Activated T-helper 9 cell treated with anti-CD3 and anti-CD28 coated beads, Interleukin-2, amount 50 U/mL, for 16 hours (primary cell): ENCODE results near the gene SLF2.
A peak's percentile ranks its signal among the peaks of the same experiment; 100 is the strongest.

Source experiments
- DNase-seq: peaks from one replicate; pipeline ENCODE4 v3.0.0-alpha.2; 2020; ENCODE audit warnings: low read depth

Gene SLF2

DNA sequence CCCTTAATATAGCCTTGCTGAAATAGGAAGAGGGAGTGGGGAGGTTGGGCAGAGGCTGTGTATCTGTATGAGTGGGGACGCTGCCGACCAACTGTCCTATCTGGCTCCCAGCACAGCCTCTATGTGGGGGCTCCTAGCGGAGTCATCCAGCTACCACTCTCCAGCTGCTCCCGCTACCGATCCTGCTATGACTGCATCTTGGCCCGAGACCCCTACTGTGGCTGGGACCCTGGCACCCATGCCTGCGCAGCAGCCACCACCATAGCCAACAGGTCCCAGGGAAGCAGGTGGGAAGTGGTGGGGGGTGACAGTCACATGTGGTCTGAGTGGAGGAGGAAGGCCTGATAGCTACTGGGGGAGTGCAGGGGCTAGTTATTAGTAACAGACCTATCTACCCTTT is 67.9 kb downstream of the SLF2 start:
- DNase-seq: no peak

DNA sequence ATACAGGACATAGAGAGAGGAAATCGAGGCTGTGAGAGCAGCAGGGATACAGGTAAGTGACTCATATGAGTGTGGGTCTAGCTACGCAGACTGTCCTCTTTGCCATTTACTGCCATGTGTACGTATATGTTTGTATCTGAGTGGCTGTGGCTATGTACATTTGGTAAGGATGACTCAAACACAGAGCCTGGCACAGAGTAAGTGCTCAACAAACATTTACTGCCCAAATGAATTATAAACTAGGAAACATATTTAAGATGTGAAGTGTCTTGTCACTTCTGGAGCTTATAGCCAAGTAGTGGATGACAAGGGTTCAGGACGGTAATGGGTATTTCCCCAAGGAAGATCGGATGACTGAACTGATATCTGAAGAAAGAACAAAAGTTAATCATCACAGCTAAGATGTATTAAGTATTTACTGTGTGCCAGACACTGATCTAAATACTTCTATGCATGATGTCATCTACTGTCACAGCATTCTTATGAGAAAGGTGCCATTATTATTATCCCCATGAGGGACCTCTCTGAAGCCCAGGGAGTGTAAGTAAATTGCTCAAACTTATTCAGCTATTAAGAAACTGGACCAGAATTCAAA is 68.5 kb downstream of the SLF2 start:
- DNase-seq: no peak

DNA sequence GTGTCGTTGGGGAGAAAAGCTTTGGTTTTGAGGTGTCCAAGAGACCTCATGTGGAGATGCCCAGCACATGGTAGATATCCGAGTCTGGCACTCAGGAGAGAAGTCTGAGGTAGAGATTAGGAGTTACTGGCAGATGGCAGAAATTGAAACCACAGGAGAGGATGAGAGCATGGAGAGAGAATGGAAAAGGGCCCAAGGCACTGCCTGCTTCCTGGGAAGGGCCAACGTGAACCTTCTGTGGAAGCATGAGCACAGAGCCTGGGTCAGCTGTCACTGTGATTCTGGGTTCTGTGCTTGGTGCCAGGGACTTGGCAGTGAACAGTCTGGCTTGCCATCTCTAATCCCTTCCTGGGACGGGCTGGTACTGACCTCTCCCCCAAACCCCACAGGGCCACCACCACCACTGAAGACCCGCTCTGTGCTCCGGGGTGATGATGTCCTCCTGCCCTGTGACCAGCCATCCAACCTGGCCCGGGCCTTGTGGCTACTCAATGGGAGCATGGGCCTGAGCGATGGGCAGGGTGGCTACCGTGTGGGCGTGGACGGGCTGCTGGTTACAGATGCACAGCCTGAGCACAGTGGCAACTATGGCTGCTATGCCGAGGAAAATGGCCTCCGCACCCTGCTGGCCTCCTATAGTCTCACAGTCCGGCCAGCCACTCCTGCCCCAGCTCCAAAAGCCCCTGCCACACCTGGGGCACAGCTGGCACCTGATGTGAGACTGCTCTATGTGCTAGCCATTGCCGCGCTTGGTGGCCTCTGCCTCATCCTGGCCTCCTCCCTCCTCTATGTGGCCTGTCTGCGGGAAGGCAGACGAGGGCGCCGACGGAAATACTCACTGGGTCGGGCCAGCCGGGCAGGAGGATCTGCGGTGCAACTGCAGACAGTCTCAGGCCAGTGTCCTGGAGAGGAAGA is 70.4 kb downstream of the SLF2 start:
- DNase-seq: no peak

DNA sequence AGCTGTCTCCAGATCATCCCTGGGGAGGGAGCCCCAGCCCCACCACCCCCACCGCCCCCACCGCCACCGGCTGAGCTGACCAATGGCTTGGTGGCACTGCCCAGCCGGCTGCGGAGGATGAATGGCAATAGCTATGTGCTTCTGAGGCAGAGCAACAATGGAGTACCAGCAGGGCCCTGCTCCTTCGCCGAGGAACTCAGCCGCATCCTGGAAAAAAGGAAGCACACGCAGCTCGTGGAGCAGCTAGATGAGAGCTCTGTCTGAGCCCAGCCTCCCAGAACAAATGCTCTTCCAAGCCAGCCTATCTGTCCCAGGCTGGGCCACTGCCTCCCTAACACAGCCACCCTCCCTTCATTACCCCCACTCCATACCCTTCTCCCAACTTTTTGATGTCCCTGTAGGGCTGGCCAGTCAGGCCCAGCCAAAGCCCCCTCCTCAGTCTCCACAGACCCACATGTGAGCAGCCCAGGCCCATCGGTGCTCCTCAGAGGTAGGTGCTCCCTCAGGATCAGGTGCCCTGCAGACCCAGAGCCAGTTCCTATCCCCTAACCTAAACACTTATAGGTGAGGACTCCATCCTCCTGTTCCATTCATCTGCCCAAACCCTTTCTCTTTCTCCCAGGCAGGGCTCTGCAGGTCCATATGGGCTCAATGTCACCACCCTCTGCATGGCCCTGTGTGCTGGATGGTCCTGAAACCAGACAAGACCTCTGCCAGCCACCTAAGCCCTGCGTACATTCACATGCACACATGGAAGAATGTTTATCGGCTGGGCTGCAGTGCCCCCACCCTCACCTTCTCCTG is 71.3 kb downstream of the SLF2 start:
- no peak for DNase-seq

DNA sequence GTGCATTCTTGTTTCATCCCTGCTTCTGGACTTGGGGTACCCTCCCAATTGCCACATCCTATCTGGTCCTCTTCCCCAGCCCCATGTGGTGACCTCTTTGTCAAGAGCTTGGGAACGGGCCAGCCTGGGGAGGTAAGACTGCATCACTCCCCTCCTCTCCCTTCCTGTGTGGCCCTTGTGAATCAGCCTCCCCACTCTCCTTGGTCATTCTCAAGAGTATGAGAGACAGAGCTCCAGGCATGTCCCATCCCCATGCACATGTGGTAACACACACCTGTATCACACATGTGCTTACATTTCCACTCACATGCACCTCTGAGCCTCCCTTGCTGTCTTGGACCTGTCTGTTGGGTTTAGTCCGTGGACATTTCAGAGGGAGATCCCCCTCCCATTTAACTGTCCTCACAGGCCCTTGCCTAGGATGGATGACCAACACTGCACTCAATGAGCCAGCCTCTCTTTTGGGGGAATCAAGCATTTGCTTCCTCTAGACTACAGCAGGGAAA is 72.0 kb downstream of the SLF2 start:
- no peak for DNase-seq

DNA sequence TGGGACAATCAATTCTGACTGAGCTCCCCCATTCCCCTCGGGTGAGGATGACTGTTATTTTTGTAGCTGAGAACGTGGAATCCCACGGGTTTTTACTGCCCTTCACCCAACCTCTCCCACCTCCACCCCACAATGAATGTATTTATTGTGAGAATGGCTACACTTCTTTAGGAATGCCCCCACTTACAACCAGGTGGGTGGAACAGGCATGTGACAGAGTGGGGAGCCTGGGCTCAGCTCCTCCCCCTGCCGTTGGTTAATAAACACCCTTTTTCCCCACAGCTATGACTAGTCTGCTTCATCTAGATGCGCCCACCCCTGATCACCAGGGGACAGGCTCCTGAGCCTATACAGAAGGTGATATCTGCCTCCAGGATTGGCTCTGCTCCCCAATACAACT is 72.6 kb downstream of the SLF2 start:
- no peak for DNase-seq

DNA sequence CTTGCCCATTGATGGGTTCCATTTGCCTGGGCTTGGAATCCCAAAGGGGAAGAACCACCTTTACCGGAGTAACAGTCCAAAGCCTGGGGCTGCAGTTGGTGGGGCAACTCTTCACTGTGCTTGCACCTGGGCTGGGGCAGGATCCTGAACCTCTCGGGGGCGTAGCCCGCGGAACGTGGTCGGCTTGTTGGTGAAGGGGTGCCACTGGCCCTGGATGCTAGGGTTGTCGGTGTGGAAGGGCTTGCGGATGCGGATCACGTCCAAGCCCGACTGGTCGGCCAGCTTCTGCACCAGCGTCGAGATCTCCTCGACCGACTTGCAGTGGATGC is 73.8 kb downstream of the SLF2 start:
- no peak for DNase-seq

DNA sequence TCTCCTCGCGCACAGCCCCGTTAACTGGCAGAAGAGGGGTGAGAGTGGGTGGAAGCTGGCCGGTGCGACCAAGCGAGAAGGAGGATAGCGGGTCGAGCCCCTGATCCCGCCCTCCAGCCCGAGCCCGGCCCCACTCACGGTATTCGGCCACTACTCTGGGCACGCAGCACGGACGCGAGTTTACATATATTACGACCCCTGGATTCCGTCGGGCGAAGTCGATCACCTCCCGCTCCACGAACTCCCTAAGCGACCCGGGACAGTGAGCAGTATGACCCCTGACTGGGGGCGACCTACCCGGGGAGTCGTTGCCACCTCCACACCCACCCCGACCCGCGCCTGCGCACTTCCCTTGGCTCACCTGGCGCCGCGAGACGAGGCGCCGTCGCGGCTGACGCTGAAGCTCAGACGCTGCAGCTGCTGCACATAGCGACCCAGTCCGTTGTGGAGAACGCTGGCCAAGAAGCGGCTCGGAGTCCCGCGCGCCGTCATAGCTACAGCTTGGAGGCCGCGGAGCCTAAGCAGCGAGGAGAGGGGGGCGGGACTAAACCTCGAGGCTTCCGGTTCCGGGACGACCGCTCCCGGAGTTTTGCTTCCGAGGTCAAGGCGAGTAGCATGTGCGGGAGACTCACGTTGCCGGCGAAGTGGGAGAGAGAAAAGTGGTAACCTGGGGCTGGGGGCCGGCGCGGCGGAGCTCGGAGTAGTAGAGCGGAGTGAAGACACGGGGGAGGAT is 74.4 kb downstream of the SLF2 start, which contains the start of the genes MRPL43 and TWNK:
MRPL43 (minus strand) TSS at position 546 of the 733 bp plus-strand sequence; CDS start at position 492, 54 bp downstream.
TWNK (plus strand) TSS at position 592 of the 733 bp plus-strand sequence. CDS start 668 bp downstream, outside the sequence.
- DNase-seq: peak; percentile 79

DNA sequence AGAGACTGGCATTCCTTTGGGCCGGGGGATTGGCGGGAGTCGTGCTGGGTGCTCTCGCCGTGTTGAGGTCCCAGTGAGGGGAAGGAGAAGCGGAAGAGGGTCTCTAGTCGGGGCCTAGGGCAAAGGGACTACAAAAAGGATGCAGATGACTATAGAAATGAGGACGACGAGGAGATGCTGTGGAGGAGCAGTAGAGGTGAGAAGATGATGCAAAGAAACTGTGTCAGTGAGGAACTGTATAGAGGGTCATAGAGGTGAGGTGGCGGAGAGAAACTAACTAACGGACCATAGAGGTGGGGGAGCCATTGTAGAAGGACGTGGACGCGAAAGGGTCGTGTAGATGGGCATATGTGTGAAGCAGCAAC is 74.9 kb downstream of the SLF2 start:
- no peak for DNase-seq

DNA sequence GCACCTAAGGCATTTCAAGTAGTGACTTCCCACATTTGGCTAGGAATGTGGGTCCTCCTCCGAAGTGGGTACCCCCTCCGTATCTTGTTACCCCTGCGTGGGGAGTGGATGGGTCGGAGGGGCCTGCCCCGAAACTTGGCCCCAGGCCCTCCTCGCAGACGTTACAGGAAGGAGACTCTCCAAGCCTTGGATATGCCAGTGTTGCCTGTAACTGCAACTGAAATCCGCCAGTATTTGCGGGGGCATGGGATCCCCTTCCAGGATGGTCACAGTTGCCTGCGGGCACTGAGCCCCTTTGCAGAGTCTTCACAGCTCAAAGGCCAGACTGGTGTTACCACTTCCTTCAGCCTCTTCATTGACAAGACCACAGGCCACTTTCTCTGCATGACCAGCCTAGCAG is 75.4 kb downstream of the SLF2 start:
- no peak for DNase-seq

DNA sequence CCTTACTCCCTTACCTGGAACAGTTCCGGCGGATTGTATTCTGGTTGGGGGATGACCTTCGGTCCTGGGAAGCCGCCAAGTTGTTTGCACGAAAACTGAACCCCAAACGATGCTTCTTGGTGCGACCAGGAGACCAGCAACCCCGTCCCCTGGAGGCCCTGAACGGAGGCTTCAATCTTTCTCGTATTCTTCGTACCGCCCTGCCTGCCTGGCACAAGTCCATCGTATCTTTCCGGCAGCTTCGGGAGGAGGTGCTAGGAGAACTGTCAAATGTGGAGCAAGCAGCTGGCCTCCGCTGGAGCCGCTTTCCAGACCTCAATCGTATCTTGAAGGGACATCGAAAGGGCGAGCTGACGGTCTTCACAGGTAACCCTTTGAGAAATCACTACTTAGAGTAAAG is 76.3 kb downstream of the SLF2 start:
- DNase-seq: no peak

DNA sequence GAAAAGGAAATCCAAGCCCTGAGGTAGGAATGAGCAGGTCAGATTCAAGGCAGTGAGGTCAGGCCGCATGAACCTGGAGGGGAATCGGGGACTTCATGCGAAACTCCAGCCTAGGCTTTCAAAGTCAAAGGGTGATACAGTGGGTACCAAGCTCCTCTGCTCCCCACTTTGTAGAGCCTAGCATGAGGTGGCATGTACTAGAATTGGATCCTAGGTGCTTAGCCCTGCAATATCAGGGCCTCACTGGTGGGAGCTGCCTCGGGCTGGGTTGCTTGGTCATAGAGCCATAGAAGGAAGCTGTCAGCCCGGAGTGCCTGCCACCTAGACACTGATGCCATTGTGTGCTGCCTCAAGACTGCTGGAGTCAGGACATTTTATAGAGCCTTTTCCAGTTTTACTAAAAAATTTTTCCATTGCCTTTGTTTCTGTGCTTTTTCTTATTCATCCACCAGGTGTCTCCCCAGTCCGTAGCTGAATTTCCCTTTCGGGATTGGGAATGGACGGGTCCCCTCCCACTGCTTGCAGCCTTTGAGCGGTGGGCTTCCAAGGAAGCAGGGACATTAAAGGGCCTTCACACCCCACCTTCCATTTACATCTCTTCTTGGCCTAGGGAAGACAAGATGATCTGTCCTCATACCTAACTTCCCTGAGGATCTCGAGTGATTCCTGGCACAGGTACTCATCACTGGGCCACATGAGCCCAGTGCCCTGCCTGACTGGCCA is 81.4 kb downstream of the SLF2 start:
- no peak for DNase-seq

DNA sequence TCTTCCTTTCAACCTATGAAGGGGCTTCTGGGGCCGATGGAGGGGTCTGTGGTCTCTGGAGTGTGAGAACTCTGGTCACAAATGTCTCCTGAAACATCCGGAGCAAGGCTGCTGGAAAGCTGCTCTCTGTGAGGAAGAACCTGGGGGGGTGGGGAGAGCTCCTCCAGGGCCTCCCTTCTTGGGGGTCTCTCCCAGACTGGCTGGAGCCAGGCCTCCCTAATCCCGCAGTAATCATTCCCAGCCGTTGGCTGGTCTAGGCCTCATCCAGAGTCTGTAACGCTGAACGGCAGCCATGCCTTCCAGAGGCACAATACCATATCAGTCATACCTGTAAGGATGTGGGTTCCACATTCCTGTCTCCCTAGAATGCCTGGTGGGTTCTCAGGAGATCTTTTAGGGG is 82.4 kb downstream of the SLF2 start:
- no peak for DNase-seq

DNA sequence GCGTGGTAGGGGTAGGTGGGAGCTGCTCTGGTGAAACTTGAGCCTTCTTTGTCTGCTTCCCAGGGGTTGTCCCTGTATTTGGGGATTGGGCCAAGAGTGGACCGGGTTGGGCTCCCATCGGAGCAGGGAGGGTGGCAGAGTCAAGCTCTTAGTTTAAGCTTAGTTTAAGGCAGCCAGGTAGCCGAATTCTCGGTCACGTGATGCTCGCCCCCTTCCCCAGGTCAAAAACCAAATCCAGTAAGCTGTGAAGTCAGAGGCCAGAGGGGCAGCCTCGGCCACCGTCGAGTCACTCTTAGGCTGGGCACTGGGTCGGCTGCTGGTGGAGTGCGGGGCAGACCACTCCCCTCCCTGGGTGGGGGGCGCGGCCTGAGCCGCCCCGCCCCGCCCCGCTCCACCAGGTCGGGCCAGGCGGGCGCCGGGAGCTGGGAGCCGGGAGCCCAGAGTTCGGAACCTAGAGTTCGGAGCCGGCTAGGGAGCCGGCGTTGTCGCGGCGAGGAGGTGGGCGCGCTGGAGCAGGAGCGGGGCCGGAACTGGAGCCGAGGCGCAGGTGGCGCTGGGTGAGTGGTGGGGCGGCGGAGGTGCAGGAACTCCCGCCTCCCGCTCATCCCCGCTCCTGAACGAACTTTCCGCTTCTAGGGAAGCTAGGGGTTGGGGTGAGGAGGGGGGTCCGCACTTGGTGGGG is 84.1 kb downstream of the SLF2 start:
- no peak for DNase-seq

DNA sequence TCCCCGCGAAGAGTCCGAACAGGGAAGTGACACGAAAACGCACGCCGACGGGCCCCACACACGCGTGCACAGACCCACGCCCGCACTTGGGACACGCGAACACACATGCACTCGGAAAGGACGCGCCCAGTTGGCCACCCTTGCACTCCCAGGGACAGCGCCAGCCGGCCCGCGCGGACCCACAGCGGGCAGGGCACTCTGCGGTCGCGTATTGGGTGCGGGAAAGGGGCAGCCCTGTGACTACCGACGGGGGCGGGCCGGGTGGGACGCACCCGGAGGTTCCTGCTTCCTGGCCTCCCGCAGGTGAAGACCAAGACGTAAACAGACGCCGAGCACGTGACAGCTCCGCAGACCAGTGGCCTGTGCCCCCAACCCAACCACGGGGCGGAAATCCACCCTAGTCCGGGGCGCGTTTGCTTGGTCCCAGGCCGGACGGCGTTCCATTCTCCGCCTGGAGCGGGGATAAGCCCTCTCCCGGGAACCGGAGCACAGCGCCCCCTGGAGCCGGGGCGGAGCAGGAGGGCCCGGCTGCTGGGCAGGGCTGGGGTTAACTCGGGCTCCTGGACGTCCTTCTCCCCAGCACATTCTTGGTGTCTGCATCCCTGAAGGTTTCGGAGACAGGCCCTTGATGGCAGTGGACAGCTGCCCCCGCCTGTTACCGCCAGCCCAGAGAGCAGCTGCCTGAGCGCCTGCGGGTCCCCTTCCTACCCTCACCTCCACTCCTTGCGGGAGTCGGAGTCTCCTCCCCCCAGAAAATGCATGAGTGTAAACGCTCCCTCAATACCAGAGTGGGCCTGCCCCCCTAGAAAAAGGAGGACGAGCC is 84.8 kb downstream of the SLF2 start:
- DNase-seq: peak; percentile 66

DNA sequence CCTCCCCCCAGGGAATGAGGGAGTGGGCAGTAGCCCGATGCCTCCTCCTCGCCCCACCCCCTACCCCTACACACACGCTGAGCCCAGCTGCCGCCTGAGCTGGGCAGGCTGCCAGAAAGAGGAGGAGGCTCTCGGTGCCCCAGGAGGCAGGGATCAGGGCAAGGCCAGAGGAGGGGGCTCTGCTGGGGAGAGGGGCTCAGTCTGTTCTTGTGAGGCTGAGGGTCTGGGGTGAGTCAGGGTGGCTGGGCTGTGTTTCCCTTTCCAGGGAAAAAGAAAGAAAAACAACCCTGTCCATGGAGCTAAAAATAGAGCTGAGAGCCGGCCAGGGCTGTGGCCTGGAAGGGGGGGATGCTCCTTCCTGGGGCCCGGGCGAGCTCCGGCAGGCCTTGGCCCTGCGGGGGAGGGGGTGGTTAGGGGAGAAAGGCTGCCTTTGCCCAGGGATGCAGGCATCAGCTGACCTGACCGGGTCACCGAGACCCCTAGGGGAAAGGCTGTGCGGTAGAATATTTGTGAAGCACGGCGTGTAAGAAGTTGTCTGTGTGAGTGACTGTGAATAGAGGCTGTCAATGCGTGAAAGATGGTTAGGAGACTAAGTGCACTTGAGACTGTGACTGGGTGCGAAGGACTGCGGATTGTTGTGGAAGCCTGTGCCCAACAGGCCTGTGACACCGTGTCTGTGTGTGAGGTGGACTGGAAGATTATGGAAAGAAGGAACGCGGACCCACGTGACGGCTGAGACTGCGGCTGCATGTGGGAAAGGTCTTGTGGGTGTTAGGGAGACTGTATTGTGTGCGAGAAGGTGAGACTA is 85.6 kb downstream of the SLF2 start:
- peak; percentile 43 for DNase-seq

DNA sequence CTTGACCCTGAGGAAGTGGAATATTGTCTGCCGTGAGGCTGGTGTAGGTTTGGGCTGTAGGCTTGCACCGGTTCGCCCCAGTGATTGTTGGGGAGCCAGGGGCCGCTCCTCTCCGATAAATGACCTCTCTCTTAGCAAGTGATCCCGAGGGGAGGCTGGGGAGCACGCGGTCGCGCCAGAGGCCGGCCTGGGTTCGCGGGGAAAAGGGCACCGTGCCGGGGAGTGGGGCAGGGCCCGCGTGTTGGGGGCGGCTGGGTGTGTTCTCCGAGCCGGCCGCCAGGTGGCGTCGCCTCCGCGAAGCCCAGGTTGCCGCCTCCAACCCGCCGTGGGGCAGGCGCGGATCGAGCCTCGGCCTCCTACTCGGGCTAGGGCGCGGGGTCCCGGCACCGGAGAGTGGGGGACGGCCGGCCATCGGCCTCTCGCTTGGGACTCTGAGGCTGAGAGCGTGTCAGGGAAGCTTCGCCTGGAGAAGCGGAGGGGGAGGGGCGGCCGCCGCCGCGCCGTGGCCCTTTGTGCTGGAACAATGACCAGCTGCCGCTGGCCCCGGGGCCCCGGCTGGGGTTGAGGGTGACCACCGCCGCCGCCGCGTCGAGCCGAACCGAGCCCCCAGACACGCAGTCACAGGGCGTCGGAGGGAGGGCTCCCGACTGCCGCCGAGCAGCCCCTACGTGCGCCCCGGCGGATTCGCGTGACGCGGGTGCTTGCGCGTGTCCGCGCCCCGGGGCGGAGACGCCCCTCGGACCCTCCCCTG is 86.4 kb downstream of the SLF2 start:
- DNase-seq: peak; percentile 68

DNA sequence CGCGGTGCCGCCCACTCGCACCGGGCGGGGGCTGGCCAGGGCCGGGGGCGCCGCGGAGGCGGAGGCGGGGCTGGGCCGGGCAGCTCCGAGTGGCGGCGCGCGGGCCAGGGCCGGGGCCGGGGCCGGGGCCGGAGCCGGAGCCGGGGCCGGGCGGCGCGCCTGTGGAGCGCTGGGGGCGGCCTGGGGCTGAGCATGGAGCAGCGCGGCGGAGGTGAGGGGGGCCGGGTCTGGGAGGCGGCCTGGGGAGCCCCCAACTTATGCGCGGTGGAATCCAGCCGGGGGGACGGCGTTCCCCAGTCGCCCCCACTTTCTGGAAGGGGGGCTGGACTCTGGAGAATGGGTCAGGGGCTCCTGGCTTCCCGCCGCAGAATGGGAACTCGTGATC is 87.0 kb downstream of the SLF2 start, which contains the start of gene LZTS2:
LZTS2 (plus strand) TSS at position 67 of the 385 bp plus-strand sequence. CDS start 2,731 bp downstream, outside the sequence.
- no peak for DNase-seq
